WTC11 (cell line): ENCODE measurements around the gene PRRT4.

Experiments
- CTCF ChIP-seq: fragments of 200-600 bp; IDR thresholded peaks from 2 replicates; pipeline ENCODE4 v1.8.0; 2022; ENCODE audit warnings: antibody characterized with exemption
- E2F5 ChIP-seq: sonication (generic); formaldehyde crosslinking; IDR thresholded peaks from 2 replicates; pipeline ENCODE4 v1.8.1; 2022; ENCODE audit warnings: mild to moderate bottlenecking, moderate library complexity, missing genetic modification reagents
- ETV6 ChIP-seq: sonication (generic); formaldehyde crosslinking; IDR thresholded peaks from 2 replicates; pipeline ENCODE4 v1.8.1; 2022; ENCODE audit warnings: mild to moderate bottlenecking, missing genetic modification reagents
- GTF2I ChIP-seq: fragments of 250-450 bp; sonication (Bioruptor Pico); conservative IDR thresholded peaks from 2 replicates; pipeline ENCODE4 v1.4.0; 2021; ENCODE audit warnings: mild to moderate bottlenecking
- SP1 ChIP-seq: sonication (generic); formaldehyde crosslinking; conservative IDR thresholded peaks from 2 replicates; pipeline ENCODE4 v1.8.1; 2022; ENCODE audit warnings: missing genetic modification reagents
- USF2 ChIP-seq: sonication (generic); formaldehyde crosslinking; IDR thresholded peaks from 2 replicates; pipeline ENCODE4 v1.8.1; 2023; ENCODE audit warnings: mild to moderate bottlenecking, missing genetic modification reagents, moderate library complexity
- ZNF423 ChIP-seq: fragments of 250-450 bp; sonication (Bioruptor Pico); IDR thresholded peaks from 2 replicates; pipeline ENCODE4 v2.1.2; 2022; ENCODE audit warnings: mild to moderate bottlenecking, moderate library complexity
- TF ChIP-seq, protein P1 (sequence below): sonication (generic); formaldehyde crosslinking; IDR thresholded peaks from 2 replicates; pipeline ENCODE4 v1.8.0; 2022; ENCODE audit warnings: mild to moderate bottlenecking, missing genetic modification reagents
- TF ChIP-seq, protein P2 (sequence below): sonication (generic); formaldehyde crosslinking; conservative IDR thresholded peaks from 2 replicates; pipeline ENCODE4 v1.8.1; 2022; ENCODE audit warnings: mild to moderate bottlenecking, missing genetic modification reagents
- TF ChIP-seq, protein P3 (sequence below): fragments of 250-450 bp; sonication (Bioruptor Pico); IDR thresholded peaks from 2 replicates; pipeline ENCODE4 v1.9.0; 2021; ENCODE audit warnings: moderate library complexity, mild to moderate bottlenecking, inconsistent platforms, borderline replicate concordance

- TF ChIP-seq, protein P1, sequence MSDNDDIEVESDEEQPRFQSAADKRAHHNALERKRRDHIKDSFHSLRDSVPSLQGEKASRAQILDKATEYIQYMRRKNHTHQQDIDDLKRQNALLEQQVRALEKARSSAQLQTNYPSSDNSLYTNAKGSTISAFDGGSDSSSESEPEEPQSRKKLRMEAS = no peak
- TF ChIP-seq E2F5 (CRISPR knock-in tag) (no peak), ETV6 (CRISPR knock-in tag) (no peak), CTCF (no peak), ZNF423 (CRISPR knock-in tag) (no peak), SP1 (CRISPR knock-in tag) (no peak), GTF2I (CRISPR knock-in tag) (no peak), USF2 (CRISPR knock-in tag) (no peak)
- TF ChIP-seq, protein P2, sequence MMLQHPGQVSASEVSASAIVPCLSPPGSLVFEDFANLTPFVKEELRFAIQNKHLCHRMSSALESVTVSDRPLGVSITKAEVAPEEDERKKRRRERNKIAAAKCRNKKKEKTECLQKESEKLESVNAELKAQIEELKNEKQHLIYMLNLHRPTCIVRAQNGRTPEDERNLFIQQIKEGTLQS (CRISPR knock-in tag) = no peak
- TF ChIP-seq, protein P3, sequence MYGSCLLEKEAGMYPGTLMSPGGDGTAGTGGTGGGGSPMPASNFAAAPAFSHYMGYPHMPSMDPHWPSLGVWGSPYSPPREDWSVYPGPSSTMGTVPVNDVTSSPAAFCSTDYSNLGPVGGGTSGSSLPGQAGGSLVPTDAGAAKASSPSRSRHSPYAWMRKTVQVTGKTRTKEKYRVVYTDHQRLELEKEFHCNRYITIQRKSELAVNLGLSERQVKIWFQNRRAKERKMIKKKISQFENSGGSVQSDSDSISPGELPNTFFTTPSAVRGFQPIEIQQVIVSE (CRISPR knock-in tag) = no peak
These were observed 43.5 kb upstream of the PRRT4 start for GRCh38 chr7:128404886-128405470.
